T-helper 2 cell treated with Interferon-gamma antibody and Interleukin-4, amounts not matched to agents 5 μg/mL and 100 μg/mL, for 36 hours (primary cell): Measurements from ENCODE around the gene EVC2.

Source experiments
- DNase-seq: peaks from one replicate; pipeline ENCODE4 v3.0.0; 2021; ENCODE audit warnings: low spot score
- H3K27ac Mint-ChIP-seq: one replicate; pipeline ENCODE4 v1.8.0; 2021; ENCODE audit warnings: mild to moderate bottlenecking, mixed read lengths
- H3K27me3 Mint-ChIP-seq: one replicate; pipeline ENCODE4 v1.8.0; 2021; ENCODE audit warnings: low read depth, mixed read lengths
- H3K36me3 Mint-ChIP-seq: one replicate; pipeline ENCODE4 v1.8.0; 2021; ENCODE audit warnings: low read depth, mixed read lengths
- H3K4me1 Mint-ChIP-seq: one replicate; pipeline ENCODE4 v1.8.0; 2021; ENCODE audit warnings: low read depth, mixed read lengths
- H3K4me3 Mint-ChIP-seq: one replicate; pipeline ENCODE4 v1.8.0; 2022; ENCODE audit warnings: mild to moderate bottlenecking, moderate library complexity, mixed read lengths
- H3K9me3 Mint-ChIP-seq: one replicate; pipeline ENCODE4 v1.8.0; 2021; ENCODE audit warnings: mixed read lengths

Gene EVC2

DNA sequence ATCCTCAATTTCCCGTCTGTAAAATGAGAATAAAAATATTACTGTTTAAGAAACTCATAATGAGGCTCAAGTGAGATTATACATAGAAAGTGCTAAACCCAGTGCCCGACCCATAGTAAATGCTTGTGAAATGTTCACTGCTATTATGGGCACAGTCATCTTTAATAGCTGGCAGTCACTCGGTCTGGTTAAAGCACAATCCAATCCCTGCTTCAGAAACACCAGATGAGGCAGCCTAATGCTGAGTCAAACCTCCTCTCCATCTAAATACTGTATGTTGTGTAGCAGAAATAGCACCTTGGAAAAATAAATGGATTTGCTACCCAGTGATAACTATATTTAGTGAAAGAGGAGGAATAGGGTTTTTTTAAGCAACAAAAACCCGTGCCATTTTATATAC lies 14.5 kb downstream of the EVC2 start:
- DNase-seq: no peak

DNA sequence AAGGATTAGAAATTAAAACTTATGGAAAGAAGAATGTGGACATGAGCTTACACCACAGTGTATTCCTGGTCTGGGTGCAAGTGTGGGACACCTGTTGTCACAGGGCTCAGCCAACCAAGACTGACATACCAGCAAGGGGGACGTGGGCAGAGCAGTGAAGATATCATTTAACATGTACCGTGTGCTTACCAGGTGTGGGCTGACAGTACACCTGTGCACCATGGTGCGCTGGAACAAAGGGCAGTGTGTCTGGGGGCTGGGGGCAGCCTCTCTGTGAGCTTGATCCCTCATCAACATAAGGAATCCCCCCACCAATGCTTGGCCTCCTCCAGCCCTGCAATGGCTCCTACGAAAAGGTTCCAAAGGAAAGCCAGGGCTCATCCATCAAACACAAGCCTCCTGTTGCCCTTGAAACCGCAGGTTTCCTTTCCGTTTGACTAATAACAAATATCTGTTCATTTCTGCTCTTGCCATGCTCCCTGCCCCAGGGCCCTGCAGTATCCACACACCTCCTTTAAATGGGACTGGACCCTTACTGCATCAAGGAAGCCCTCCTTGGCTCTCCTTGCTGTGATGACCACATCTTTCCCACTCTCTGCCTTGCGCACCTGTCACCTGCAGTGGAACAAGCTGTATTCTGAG lies 16.7 kb downstream of the EVC2 start:
- Mint-ChIP-seq H3K4me3 (no peak overlapping the region), H3K36me3 (no peaks in the 10 kb centered on the region), H3K9me3 (no peaks in the 10 kb centered on the region), H3K27me3 (no peaks in the 10 kb centered on the region), H3K27ac (no peak overlapping the region), H3K4me1 (no peaks in the 10 kb centered on the region)
- no peak for DNase-seq

More for the DNA sequence above, 14.5 kb downstream of the EVC2 start:
- no peak overlapping the region for H3K4me3 Mint-ChIP-seq
- no peaks in the 10 kb centered on the region for H3K27me3 Mint-ChIP-seq
- no peaks in the 10 kb centered on the region for H3K4me1 Mint-ChIP-seq
- H3K27ac Mint-ChIP-seq: no peak overlapping the region
- H3K9me3 Mint-ChIP-seq: no peaks in the 10 kb centered on the region
- H3K36me3 Mint-ChIP-seq: no peaks in the 10 kb centered on the region

DNA sequence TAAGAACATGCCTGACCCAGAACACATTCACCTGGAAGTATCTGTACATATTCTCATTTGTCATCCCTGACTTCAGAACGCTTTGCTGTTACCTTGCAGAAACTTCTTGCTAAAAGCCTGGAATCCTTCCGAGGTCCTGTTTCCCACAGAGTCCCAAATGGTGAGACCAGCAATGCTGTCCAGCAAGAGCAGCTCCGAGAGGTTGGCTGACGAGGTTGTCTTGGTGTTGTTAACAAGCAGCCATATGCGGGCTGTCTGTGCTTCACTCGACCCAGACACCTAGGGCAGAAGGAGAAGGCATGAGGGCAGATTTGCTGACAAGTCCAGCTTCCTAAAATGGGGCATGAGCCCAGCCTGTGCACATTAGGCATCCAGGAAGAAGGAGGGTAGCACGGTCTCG lies 19.3 kb downstream of the EVC2 start:
- Mint-ChIP-seq H3K9me3 (no peaks in the 10 kb centered on the region), H3K4me1 (no peaks in the 10 kb centered on the region), H3K27me3 (no peaks in the 10 kb centered on the region), H3K36me3 (no peaks in the 10 kb centered on the region), H3K27ac (no peak overlapping the region), H3K4me3 (no peak overlapping the region)
- no peak for DNase-seq

DNA sequence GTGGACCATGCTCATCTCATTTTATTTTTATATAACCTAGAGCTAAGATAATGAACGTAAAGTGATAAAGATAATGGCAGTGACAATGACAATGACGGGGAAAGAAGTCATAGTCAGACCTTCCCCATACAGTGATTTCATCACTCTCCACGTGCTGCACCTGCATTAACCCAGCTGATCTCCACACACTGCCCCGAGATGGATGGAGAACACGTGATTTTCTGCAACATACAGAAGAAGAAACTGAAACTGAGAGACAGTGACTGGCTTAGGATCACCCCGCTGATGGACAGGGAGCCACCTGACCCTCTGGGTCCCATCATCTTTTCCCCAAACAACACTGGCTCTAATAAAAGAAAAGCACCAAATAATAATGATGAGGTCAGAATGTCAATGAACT lies 22.0 kb downstream of the EVC2 start:
- Mint-ChIP-seq H3K36me3 (no peaks in the 10 kb centered on the region), H3K27me3 (no peaks in the 10 kb centered on the region), H3K4me3 (no peak overlapping the region), H3K4me1 (no peaks in the 10 kb centered on the region), H3K9me3 (no peaks in the 10 kb centered on the region), H3K27ac (no peak overlapping the region)
- no peak for DNase-seq

DNA sequence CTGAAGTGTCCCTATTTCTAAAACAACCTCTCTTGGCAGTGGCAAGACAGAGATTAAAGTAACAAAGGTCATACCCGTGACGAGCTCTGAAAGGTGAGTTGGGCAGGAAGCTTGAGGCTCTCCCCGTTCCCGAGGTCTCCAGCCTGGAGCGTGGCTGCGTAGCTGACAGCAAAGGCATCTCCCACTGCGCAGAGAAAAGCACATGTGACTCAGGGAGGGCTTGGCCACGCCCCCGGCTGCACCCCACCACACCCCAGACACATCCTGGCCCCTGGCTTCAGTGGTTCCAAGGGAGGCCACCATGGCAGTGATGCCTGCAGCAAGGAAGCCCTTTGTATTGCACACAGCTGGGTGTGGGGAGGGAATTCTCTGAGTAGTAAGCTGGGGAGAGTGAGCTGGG lies 23.1 kb downstream of the EVC2 start:
- Mint-ChIP-seq H3K4me3 (no peak overlapping the region), H3K36me3 (no peaks in the 10 kb centered on the region), H3K9me3 (no peaks in the 10 kb centered on the region), H3K27me3 (no peaks in the 10 kb centered on the region), H3K27ac (no peak overlapping the region), H3K4me1 (no peaks in the 10 kb centered on the region)
- DNase-seq: no peak

DNA sequence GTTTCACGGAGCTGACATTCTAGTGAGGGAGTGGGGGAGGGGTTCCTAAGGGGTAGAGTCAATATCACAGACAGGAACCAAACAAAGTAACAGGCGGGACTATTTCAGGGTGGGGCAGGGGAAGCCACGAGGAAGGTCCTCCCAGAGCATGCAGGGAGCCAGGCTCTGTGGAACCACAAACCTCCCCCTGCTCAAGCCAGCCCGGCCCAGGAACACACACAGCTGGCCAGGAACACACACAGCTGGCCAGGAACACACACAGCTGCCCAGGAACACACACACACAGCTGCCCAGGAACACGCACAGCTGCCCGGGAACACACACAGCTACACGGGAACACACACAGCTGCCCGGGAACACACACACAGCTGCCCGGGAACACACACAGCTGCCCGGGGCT lies 24.8 kb downstream of the EVC2 start:
- no peaks in the 10 kb centered on the region for H3K27me3 Mint-ChIP-seq
- H3K4me3 Mint-ChIP-seq: no peak overlapping the region
- no peaks in the 10 kb centered on the region for H3K4me1 Mint-ChIP-seq
- H3K27ac Mint-ChIP-seq: no peak overlapping the region
- no peak for DNase-seq
- no peaks in the 10 kb centered on the region for H3K36me3 Mint-ChIP-seq
- H3K9me3 Mint-ChIP-seq: no peaks in the 10 kb centered on the region

DNA sequence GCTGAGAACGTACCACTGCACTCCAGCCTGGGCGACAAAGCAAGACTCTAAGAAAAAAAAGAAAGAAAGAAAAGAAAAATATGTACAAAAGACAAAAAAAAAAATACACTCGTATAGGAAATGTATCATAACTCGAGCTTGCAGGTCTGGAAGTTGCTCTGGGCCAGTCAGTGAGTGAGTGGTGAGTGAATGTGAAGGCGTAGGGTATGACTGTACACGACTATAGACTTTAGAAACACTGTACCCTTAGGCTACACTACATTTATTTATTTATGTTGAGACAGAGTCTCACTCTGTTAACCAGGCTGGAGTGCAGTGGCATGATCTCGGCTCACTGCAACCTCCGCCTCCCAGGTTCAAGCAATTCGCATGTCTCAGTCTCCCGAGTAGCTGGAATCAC lies 29.4 kb downstream of the EVC2 start:
- Mint-ChIP-seq H3K9me3 (no peaks in the 10 kb centered on the region), H3K4me3 (no peak overlapping the region), H3K27ac (no peak overlapping the region), H3K27me3 (no peaks in the 10 kb centered on the region), H3K4me1 (no peaks in the 10 kb centered on the region), H3K36me3 (no peaks in the 10 kb centered on the region)
- no peak for DNase-seq

DNA sequence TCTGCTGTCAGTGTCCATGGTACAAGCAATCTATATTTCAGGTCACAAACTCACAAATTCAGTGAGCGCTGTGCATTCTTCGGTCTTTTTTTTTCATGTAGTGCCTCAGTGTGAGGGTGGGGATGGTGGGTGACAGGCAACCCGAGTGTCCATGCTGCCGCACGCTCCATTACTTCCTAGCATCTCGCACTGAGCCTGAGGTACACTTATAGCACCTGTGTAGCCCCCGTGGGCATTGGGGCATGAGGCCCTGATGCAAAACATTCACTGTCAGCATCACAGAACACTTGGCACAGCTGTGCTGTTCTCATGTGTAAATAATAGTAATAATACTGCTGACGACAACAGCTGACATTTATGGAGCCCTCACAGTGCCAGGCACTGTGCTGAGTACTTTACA lies 31.6 kb downstream of the EVC2 start:
- H3K36me3 Mint-ChIP-seq: no peaks in the 10 kb centered on the region
- no peaks in the 10 kb centered on the region for H3K27me3 Mint-ChIP-seq
- no peaks in the 10 kb centered on the region for H3K9me3 Mint-ChIP-seq
- no peaks in the 10 kb centered on the region for H3K4me1 Mint-ChIP-seq
- no peak overlapping the region for H3K27ac Mint-ChIP-seq
- no peak for DNase-seq
- H3K4me3 Mint-ChIP-seq: no peak overlapping the region

DNA sequence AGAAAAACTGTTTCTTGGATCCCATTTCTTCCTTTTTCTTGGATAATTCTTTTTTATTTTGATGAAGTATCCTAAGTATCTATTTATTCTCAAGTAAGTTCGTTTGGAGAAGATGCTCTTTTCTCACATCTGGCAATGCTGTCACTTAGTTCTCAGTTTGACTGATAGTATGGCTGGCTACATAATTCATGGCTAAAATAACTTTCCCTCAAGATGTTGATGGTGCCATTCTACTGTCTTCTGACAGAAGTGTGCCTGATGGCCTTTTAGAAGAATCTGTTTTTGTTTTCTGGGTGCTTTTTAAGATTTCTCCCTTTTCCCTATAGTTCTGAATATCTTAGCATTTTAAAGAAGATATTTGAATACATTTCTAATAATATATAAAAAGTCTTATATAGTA lies 41.6 kb downstream of the EVC2 start:
- H3K9me3 Mint-ChIP-seq: peaks cover 10% of the 10 kb centered on the region
- no peaks in the 10 kb centered on the region for H3K36me3 Mint-ChIP-seq
- H3K4me3 Mint-ChIP-seq: no peak overlapping the region
- H3K27ac Mint-ChIP-seq: no peak overlapping the region
- DNase-seq: no peak
- no peaks in the 10 kb centered on the region for H3K4me1 Mint-ChIP-seq
- no peaks in the 10 kb centered on the region for H3K27me3 Mint-ChIP-seq

DNA sequence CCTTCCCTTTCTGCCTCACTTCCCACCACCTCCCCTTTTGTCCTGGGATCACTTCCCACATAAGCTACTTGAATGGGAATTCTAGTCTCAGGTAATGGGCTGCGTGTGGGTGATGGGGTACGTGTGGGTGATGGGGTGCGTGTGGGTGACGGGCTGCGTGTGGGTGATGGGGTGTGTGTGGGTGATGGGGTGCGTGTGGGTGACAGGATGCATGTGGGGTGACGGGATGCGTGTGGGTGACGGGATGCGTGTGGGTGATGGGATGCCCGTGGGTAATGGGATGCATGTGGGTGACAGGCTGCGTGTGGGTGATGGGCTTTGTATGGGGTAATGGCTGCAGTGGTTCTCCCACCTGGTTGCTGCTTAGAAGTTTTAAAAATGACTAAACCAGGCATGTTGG lies 43.6 kb downstream of the EVC2 start:
- Mint-ChIP-seq H3K27me3 (no peaks in the 10 kb centered on the region), H3K9me3 (peaks cover 15% of the 10 kb centered on the region), H3K4me3 (no peak overlapping the region), H3K27ac (no peak overlapping the region), H3K36me3 (no peaks in the 10 kb centered on the region), H3K4me1 (no peaks in the 10 kb centered on the region)
- DNase-seq: no peak

DNA sequence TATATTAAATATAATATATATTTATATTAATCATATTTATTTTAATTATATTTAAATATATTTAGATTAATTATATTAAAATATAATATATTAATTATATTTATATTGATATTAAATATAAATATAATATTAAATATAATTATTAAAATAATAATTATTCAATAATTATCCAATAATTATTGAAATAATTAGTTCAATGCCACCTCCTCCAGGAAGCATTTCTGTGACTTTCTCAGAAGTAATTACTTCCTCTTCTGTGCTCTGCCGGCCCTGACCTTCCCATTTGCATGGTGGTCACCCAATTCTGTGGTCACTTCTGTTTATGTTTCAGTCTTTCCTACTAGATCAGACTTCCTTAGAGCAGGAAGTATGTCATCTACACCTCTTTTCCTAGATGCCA lies 45.8 kb downstream of the EVC2 start:
- H3K9me3 Mint-ChIP-seq: peaks cover 15% of the 10 kb centered on the region
- no peaks in the 10 kb centered on the region for H3K36me3 Mint-ChIP-seq
- no peaks in the 10 kb centered on the region for H3K4me1 Mint-ChIP-seq
- no peak overlapping the region for H3K4me3 Mint-ChIP-seq
- H3K27ac Mint-ChIP-seq: no peak overlapping the region
- no peak for DNase-seq
- no peaks in the 10 kb centered on the region for H3K27me3 Mint-ChIP-seq

DNA sequence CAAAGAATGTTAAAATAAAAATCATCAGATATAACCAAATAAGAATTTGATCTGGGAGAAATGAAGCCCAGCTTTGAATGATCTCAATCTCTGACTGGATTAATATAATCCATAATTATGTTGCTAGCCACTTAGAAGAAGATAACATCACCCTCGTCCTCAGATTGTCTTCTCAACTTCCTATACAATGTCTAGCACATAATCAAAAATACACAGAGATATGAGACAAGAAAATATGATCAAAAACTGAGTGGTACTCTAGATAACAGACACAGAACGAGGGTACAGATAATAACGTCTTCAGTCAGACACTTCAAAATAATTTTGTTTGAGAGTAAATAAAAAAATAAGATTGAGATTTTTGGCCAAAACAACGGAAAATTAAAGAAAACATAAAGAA lies 47.1 kb downstream of the EVC2 start:
- Mint-ChIP-seq H3K27ac (no peak overlapping the region), H3K4me1 (no peaks in the 10 kb centered on the region), H3K27me3 (no peaks in the 10 kb centered on the region), H3K4me3 (no peak overlapping the region), H3K36me3 (no peaks in the 10 kb centered on the region), H3K9me3 (peaks cover 15% of the 10 kb centered on the region)
- DNase-seq: no peak

DNA sequence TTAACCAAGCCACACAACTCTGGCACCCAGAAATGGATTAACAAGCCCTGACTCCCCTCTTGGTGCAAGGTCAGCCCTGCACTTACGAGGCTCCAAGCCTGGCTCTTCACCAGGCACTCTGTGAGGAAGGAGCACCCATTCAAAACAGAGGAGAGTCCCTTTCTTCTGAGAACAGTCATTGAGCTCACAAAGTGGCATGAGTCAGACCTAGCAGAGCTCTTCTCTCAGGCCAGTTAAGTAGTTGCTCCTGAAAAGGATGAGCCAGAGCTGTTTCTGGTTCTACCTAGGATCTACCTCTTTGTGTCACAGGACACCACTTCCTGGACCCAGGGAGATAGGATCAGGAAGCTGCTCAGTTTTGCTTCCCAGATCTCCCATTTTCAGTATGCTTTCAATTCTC lies 48.2 kb downstream of the EVC2 start:
- H3K27me3 Mint-ChIP-seq: no peaks in the 10 kb centered on the region
- H3K36me3 Mint-ChIP-seq: no peaks in the 10 kb centered on the region
- no peak for DNase-seq
- no peak overlapping the region for H3K4me3 Mint-ChIP-seq
- H3K9me3 Mint-ChIP-seq: peaks cover 15% of the 10 kb centered on the region
- no peak overlapping the region for H3K27ac Mint-ChIP-seq
- no peaks in the 10 kb centered on the region for H3K4me1 Mint-ChIP-seq

DNA sequence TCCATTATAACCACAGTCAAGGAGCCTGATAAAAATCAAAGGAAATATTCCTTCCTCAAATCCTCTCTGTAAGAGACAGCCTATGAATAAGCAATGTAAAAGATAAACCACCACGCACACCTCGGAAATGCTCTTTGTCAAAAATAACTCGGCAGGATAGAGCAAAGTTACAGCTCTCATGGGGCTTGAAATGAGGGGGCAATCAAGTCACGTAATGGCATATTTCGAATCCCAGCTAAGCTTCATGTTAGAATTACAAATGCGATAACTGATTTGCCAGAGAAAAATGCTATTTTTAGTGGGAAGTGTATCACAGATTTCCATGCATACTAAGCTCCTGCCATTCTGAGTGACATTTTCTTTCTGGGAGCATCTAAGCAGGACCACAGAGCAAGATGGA lies 49.4 kb downstream of the EVC2 start:
- no peak overlapping the region for H3K27ac Mint-ChIP-seq

DNA sequence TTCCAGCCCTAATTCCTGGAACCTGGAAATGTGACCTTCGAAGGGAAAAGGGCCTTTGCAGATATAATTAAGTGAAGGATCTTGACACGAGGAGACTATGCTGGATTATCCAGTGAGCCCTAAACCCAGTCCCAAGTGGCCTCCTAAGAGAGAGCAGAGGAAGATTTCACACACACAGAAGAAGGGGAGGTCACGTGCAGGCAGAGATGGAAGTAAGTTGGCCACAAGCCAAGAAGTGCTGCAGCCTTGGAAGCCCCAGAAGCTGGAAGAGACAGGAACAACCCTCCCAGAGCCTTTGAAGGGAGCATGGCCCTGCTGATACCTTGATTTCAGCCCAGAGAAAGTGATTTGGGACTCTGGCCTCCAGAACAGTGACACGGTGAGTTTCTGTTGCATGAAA lies 51.9 kb downstream of the EVC2 start:
- Mint-ChIP-seq H3K9me3 (peaks cover 2% of the 10 kb centered on the region), H3K4me1 (no peaks in the 10 kb centered on the region), H3K27ac (no peak overlapping the region), H3K4me3 (no peak overlapping the region), H3K36me3 (no peaks in the 10 kb centered on the region), H3K27me3 (no peaks in the 10 kb centered on the region)
- no peak for DNase-seq

More for the DNA sequence above, 49.4 kb downstream of the EVC2 start:
- H3K4me3 Mint-ChIP-seq: no peak overlapping the region
- peaks cover 15% of the 10 kb centered on the region for H3K9me3 Mint-ChIP-seq
- H3K4me1 Mint-ChIP-seq: no peaks in the 10 kb centered on the region
- H3K36me3 Mint-ChIP-seq: no peaks in the 10 kb centered on the region
- no peak for DNase-seq
- no peaks in the 10 kb centered on the region for H3K27me3 Mint-ChIP-seq
